GM23248 (cell line): ENCODE data around the gene SCTR.

Experiments used
- EZH2 ChIP-seq: fragments of 200-600 bp; sonication (generic); IDR thresholded peaks from 2 replicates; pipeline ENCODE4 v1.6.1; 2018; ENCODE audit warnings: antibody characterized with exemption, mild to moderate bottlenecking; ENCODE audit not compliant: insufficient read depth, poor library complexity, severe bottlenecking
- EZH2phosphoT487 ChIP-seq: fragments of 200-600 bp; sonication (generic); IDR thresholded peaks from 2 replicates; pipeline ENCODE4 v1.6.1; 2018; ENCODE audit warnings: antibody characterized with exemption, moderate library complexity, mild to moderate bottlenecking, low read depth; ENCODE audit not compliant: insufficient read depth

GRCh38 chr2:119495948-119496347, 28.3 kb downstream of the SCTR start:
- TF ChIP-seq EZH2 (no peak), EZH2phosphoT487 (no peak)
